ENCODE data around the gene ESRRG.

ESRRG gene

DNA sequence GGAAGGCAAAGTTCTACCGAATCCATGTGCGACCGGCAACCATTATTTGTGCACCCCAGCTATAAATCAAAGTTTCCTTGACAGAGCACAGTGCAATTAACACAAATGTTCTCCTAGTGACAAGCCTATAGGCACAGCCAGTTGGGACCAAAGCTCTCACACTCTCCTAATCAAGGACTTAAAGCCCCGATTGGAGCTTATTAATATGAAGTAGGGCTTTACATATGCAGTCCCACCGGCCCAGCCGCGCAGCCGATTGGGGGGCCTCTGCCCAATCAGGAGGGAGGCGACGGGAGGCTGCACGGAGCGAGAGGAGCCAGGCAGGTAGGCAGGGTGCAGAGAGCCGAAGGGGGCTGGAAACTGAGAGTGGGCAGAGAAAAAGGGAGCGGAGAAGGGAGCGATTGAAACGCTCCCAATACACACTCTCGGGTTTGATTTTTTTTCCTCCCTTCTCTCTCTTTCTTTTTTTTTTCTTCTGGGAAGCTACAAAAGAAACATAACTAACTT, at the start of gene ESRRG:
TSS of gene ESRRG (minus strand) at position 156 of the 507 bp plus-strand sequence. CDS start at position 26, 130 bp downstream.
- DNase-seq (ENCODE audit: low spot score), result no peak
- in situ Hi-C loops (cut with MboI; ENCODE audit: low sequenced_read_pairs, unreplicated experiment), result no loop called here
- TF ChIP-seq, protein P1, sequence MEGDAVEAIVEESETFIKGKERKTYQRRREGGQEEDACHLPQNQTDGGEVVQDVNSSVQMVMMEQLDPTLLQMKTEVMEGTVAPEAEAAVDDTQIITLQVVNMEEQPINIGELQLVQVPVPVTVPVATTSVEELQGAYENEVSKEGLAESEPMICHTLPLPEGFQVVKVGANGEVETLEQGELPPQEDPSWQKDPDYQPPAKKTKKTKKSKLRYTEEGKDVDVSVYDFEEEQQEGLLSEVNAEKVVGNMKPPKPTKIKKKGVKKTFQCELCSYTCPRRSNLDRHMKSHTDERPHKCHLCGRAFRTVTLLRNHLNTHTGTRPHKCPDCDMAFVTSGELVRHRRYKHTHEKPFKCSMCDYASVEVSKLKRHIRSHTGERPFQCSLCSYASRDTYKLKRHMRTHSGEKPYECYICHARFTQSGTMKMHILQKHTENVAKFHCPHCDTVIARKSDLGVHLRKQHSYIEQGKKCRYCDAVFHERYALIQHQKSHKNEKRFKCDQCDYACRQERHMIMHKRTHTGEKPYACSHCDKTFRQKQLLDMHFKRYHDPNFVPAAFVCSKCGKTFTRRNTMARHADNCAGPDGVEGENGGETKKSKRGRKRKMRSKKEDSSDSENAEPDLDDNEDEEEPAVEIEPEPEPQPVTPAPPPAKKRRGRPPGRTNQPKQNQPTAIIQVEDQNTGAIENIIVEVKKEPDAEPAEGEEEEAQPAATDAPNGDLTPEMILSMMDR (IDR thresholded peaks at IDR 0.05; ENCODE audit: borderline replicate concordance, control extremely low read depth, extremely low read depth, insufficient read depth, missing control alignments), result no peak

DNA sequence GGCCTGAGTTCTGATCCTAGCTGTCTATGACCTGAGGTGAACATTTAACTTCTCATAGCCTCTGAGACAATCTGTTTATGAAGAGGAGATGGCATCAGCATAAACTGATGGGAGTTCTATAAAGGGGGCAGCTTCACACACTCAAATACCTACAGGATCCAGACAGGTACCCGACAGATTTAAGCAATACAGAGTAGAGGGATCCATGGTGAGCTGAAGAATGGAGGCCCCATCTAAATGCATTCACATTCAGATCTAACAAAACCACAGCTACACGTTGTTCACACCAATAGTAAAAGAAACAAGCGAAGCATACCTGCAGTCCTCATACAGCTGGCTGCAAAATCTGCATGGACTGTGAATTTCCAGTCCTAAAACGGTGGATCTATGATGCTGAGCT, 48.7 kb upstream of the ESRRG start:
- in situ Hi-C loops (cut with MboI; ENCODE audit: low sequenced_read_pairs, unreplicated experiment), result no loop called here
- TF ChIP-seq, protein P1 (IDR thresholded peaks at IDR 0.05; ENCODE audit: borderline replicate concordance, control extremely low read depth, extremely low read depth, insufficient read depth, missing control alignments), result no peak
- DNase-seq (ENCODE audit: low spot score), result no peak

DNA sequence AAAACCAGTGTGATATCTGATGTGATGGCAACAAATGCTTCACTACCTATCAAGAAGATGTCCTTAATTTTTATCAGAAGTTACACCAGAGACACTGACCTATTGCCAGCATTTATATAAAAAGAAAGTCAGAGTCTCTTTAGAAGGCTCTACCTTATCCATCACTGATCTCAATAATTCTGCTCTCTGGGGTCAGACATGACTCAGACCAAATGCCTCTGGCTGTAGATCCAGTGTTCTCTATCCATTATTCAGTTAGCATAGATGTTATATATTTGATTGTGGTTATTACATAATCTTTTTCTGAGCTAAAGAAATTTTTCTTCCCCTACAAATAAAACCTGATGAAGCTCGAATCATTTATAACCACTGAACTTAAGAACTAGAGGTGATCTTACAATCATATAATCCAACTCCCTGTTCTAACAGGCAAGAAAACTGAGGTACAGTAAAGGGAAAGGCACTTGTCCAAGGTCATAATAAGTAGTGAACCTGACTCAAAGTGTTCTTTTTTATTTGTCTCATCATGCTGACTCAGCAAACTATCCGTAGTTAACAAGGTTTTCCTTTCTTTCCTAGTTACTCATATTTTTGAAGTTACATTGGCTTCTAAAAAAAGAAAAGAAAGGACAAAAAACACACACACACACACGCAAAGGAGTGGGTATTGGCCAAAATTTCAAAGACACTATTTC, 43.6 kb upstream of the ESRRG start:
- TF ChIP-seq, protein P1 (IDR thresholded peaks at IDR 0.05; ENCODE audit: borderline replicate concordance, control extremely low read depth, extremely low read depth, insufficient read depth, missing control alignments), result no peak
- in situ Hi-C loops (cut with MboI; ENCODE audit: low sequenced_read_pairs, unreplicated experiment), result no loop called here
- no peak for DNase-seq (ENCODE audit: low spot score)

DNA sequence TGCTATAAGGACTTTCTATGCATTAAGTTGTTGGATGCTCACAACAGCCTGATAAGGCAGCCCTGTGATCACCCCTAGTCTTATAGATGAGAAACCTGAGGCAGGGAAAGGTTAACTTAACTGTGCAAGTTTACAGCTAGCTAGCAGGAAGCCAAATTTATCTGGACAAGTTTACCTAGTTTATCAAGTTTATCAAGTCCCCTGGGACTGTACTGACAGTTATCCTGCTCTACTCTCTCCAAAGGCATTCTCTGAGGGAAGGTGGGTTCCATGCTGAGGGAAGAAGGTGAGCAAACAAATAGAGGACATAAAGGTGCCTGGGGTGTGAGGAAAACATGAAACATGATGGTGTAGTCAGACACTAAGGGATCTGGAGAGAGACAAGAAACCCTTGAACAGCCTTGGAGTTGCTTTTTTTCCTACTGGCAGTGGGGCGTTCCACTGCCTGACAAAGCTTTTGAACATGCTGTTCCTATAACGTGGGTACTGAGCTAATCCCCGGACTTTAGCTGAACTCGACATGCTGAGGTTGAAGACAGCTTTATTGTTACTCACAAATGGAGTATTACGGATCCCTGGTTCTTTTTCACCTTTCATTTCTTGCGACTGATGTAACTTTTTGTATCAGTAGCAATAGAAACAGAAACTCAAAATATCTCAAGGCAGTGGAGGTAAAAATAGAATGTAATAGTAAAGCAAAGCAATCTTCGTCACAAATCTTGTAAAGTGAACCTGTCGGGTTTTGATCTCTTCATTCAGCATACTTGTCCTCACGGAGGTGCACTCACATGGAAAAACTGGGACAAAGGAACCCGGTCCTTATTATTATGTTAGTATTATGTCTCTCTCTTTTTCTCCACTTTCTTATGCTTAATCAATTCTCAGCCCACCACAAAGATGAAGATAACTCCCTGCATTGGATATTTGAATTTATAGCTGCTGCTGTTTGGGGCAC, 42.4 kb upstream of the ESRRG start:
- DNase-seq (ENCODE audit: low spot score), result no peak
- in situ Hi-C loops (cut with MboI; ENCODE audit: low sequenced_read_pairs, unreplicated experiment), result no loop called here
- TF ChIP-seq, protein P1 (IDR thresholded peaks at IDR 0.05; ENCODE audit: borderline replicate concordance, control extremely low read depth, extremely low read depth, insufficient read depth, missing control alignments), result no peak

DNA sequence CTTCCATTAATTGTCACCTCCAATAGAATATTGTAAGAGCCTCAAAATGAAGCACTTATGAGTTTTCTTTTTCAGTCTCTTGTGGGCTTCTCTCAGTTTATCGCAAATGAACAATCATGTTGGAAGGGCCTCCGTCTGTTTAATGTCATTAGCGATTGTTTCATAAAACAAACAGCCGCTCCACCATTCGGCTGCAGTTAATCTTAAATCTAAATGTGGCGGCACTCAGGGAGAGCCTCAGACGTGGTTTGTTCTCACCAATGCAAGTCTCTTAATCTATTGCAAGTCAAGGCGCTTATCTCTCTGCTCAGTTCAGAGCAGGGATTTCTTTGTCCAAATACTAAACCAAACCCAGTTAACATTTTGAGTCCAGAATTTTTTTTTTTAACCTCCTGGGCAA, 34.9 kb upstream of the ESRRG start:
- TF ChIP-seq, protein P1 (IDR thresholded peaks at IDR 0.05; ENCODE audit: borderline replicate concordance, control extremely low read depth, extremely low read depth, insufficient read depth, missing control alignments), result no peak
- in situ Hi-C loops (cut with MboI; ENCODE audit: low sequenced_read_pairs, unreplicated experiment), result no loop called here
- no peak for DNase-seq (ENCODE audit: low spot score)

DNA sequence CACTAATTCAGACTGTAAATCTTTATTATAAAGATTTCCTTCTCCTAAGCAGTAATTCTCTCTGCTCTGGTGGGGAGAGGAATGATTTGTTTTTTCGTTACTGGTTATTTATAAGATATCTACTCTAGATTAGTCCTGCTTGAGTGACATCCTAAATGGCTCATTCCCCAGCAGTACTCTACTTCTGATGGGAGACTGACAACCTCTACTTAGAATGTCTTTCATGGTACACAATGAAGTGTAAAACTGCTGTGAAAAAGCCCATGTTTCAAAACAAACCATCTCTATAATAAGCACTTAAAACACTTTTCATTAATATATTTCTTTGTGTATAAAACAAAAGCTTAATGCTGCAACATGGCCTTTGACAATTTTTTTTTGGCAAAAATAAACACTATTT, 33.9 kb upstream of the ESRRG start:
- no peak for DNase-seq (ENCODE audit: low spot score)
- in situ Hi-C loops (cut with MboI; ENCODE audit: low sequenced_read_pairs, unreplicated experiment), result no loop called here
- TF ChIP-seq, protein P1 (IDR thresholded peaks at IDR 0.05; ENCODE audit: borderline replicate concordance, control extremely low read depth, extremely low read depth, insufficient read depth, missing control alignments), result no peak

Measured in GM13976 (cell line).